ENCODE results near the gene SSBP2. TPM values are rescaled to one million over a fixed set of nuclear protein-coding genes. Genes with fewer than 3 reads are reported as not detected.
"Not testable (repeated sequence)": the region's sequence is repeated elsewhere in the genome, so short reads cannot be mapped to it uniquely, and the experiment has no call there.

Gene SSBP2
- total RNA-seq, 2 experiments from 2014 or later = 48.2 to 50.6 TPM

DNA sequence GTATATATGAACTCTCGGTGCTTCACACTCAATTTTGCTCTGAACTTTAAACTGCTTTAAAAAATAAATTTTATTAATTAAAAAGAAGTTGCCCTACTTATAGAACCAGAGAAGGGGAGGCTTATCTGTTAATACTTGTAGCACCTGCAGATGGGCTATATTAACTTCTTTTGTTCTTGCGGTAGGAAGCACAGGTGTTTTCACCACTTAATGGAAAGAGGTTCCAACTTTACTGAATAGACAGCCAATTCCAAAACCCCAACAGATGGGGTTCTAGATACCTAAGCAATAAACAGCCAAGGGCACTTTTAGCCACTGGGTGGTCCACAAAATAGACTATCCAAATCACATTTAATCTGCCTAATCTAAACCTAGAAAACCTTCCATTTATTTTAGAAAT lies 65.4 kb downstream of the SSBP2 start:
- Mint-ChIP-seq H3K36me3 (ENCODE audit: low read depth) (peaks cover 44% of the 10 kb centered on the region), H3K9me3 (peaks cover 26% of the 10 kb centered on the region), H3K4me1 (no peaks in the 10 kb centered on the region), H3K27me3 (no peaks in the 10 kb centered on the region), H3K4me3 (no peak overlapping the region), H3K27ac (no peak overlapping the region)
- ChIA-PET POLR2A (no interaction called here), CTCF (no interaction called here)
- DNase-seq = no peak

DNA sequence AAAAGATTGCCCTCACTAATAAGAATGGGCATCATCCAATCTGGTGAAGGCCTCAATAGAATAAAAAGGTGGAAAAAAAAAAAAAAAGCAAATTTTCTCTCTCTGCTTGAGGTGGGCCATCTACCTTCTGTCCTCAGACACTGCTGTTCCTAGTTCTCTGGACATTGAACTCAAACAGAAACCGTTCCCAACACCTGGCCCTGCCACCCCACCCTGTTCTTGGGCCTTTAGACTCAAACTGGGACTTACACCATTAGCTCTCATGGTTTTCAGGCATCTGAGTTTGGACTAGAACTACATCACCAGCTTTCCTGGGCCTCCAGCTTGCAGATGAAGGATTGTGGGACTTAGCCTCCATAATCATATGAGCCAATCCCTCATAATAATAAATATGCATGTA lies 71.0 kb downstream of the SSBP2 start:
- H3K4me1 Mint-ChIP-seq = no peaks in the 10 kb centered on the region
- H3K27ac Mint-ChIP-seq = no peak overlapping the region
- peaks cover 22% of the 10 kb centered on the region for H3K9me3 Mint-ChIP-seq
- peaks cover 26% of the 10 kb centered on the region for H3K36me3 Mint-ChIP-seq (ENCODE audit: low read depth)
- DNase-seq = no peak
- ChIA-PET POLR2A (no interaction called here), CTCF (no interaction called here)
- no peak overlapping the region for H3K4me3 Mint-ChIP-seq
- no peaks in the 10 kb centered on the region for H3K27me3 Mint-ChIP-seq

DNA sequence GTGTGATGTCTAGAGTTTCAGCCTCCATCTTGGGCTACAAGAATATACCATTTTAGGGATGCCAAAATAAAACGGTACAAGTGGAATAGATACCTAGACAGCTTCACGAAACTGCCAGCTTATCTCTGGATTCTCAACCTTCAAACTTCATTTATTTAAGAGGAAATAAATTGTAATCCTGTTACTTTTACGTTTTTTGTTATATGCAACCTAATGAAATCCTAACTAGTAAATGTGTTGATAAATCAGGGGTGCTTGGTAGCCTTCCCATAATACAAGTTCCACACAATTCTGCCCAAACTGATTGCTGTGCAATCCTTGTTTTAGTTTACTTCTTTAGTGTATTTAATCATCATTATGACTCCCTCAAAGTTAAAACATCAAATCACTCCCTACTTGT lies 75.5 kb downstream of the SSBP2 start:
- CTCF ChIA-PET = no interaction called here
- DNase-seq = no peak
- no peaks in the 10 kb centered on the region for H3K27me3 Mint-ChIP-seq
- peaks cover 12% of the 10 kb centered on the region for H3K9me3 Mint-ChIP-seq
- POLR2A ChIA-PET = no interaction called here
- H3K36me3 Mint-ChIP-seq (ENCODE audit: low read depth) = peaks cover 11% of the 10 kb centered on the region
- no peak overlapping the region for H3K4me3 Mint-ChIP-seq
- H3K4me1 Mint-ChIP-seq = no peaks in the 10 kb centered on the region
- H3K27ac Mint-ChIP-seq = no peak overlapping the region

DNA sequence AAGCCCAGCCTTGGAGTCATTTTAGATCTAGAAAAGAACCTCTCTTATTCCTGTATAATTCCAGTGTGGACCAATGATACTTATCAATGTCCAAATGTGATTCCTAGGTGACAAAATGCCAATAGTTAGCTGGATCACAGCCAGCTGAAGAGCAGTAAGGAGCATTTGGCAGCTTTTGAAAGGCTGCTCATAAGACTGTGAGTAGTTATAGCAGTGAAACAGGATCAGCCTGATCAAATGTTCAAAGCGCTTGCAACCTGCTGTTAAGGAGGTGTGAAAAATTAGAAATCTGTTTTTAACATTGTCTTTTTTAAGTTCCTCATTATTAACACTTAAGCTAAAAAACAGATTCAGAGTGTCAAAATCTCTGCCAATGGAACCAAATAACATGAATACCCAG lies 85.1 kb downstream of the SSBP2 start:
- Mint-ChIP-seq H3K36me3 (ENCODE audit: low read depth) (peaks cover 4% of the 10 kb centered on the region), H3K4me3 (no peak overlapping the region)

DNA sequence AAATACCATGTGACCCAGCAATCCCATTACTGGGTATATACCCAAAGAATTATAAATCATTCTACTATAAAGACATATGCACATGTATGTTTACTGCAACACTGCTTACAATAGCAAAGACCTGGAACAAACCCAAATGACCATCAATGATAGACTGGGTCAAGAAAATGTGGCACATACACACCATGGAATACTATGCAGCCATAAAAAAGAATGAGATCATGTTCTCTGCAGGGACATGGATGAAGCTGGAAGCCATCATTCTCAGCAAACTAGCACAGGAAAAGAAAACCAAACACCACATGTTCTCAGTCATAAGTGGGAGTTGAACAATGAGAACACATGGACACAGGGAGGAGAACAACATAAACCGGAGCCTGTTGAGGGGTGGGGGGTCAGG lies 90.3 kb downstream of the SSBP2 start:
- DNase-seq; H3K4me1 Mint-ChIP-seq; CTCF ChIA-PET; POLR2A ChIA-PET; H3K4me3 Mint-ChIP-seq; H3K36me3 Mint-ChIP-seq (ENCODE audit: low read depth); H3K27me3 Mint-ChIP-seq; H3K27ac Mint-ChIP-seq: not testable (repeated sequence)
- H3K9me3 Mint-ChIP-seq = peaks cover 14% of the 10 kb centered on the region

More for the DNA sequence above, 85.1 kb downstream of the SSBP2 start:
- Mint-ChIP-seq H3K27me3 (no peaks in the 10 kb centered on the region), H3K4me1 (no peaks in the 10 kb centered on the region), H3K27ac (no peak overlapping the region), H3K9me3 (peaks cover 8% of the 10 kb centered on the region)
- ChIA-PET POLR2A (no interaction called here), CTCF (no interaction called here)
- no peak for DNase-seq

DNA sequence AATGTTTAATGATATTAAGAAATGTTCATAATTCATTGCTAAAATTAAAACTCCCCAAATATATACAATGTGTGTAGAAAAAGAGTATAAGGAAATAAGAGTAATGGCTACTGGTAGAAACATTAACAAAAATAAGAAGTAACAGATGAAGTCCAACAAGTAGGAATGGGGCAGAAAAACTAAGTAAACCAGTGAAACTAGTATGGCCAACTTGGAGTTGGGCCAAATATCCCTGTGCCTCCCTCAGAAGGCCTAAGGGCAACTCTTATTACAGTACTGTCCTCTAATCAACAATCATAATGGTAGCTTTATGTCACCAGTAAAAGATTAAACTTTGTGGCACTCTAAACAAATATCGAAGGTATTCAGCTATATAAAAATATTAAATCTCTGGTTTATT lies 93.5 kb downstream of the SSBP2 start:
- H3K9me3 Mint-ChIP-seq = peaks cover 14% of the 10 kb centered on the region
- no peak for DNase-seq
- H3K36me3 Mint-ChIP-seq (ENCODE audit: low read depth) = peaks cover 12% of the 10 kb centered on the region
- CTCF ChIA-PET = no interaction called here
- no peaks in the 10 kb centered on the region for H3K27me3 Mint-ChIP-seq
- no peaks in the 10 kb centered on the region for H3K4me1 Mint-ChIP-seq
- no peak overlapping the region for H3K27ac Mint-ChIP-seq
- POLR2A ChIA-PET = no interaction called here
- H3K4me3 Mint-ChIP-seq = no peak overlapping the region

DNA sequence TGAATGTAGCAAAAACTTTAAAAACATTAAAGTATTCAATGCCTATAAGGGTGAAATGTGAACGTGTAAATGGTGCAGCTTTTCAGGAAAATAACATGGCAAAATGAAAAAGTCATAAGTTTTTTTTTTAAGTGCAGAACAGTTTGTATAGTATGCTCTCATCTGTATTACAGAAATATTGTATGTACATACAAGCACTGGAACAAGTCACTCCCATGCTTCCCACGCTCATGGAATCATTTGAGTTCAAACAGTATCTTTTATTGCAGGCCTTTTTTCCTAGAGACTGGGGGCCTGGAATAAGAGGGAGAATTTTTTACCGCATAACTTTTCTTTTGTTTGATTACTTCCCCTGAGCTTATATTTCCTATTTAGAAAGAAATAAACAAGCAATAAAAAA lies 94.1 kb downstream of the SSBP2 start:
- Mint-ChIP-seq H3K27ac (no peak overlapping the region), H3K36me3 (ENCODE audit: low read depth) (peaks cover 10% of the 10 kb centered on the region), H3K4me3 (no peak overlapping the region), H3K27me3 (no peaks in the 10 kb centered on the region), H3K9me3 (peaks cover 12% of the 10 kb centered on the region), H3K4me1 (no peaks in the 10 kb centered on the region)
- DNase-seq = no peak
- ChIA-PET POLR2A (no interaction called here), CTCF (no interaction called here)

DNA sequence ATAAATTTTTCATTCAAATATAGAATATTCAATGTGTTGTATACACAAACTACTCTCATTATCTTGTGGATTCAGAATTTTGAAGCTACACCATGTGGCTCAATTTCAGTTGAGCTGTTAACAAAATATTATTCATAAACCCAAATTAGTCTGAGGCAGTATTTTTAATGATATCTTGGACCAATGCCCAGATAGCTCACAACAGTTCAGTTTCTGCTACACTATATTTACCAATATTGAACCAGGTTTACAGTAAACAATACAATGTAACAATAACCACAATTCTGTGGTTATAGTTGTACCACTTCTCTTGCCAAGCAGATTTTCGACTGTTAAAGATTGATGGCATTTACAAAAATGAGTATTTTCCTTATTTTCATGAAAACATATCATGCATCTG lies 99.9 kb downstream of the SSBP2 start:
- H3K36me3 Mint-ChIP-seq (ENCODE audit: low read depth) = peaks cover 16% of the 10 kb centered on the region
- no peak overlapping the region for H3K27ac Mint-ChIP-seq
- ChIA-PET CTCF (no interaction called here), POLR2A (no interaction called here)
- no peaks in the 10 kb centered on the region for H3K9me3 Mint-ChIP-seq
- DNase-seq = no peak
- H3K4me3 Mint-ChIP-seq = no peak overlapping the region
- H3K27me3 Mint-ChIP-seq = no peaks in the 10 kb centered on the region
- peaks cover 4% of the 10 kb centered on the region for H3K4me1 Mint-ChIP-seq

DNA sequence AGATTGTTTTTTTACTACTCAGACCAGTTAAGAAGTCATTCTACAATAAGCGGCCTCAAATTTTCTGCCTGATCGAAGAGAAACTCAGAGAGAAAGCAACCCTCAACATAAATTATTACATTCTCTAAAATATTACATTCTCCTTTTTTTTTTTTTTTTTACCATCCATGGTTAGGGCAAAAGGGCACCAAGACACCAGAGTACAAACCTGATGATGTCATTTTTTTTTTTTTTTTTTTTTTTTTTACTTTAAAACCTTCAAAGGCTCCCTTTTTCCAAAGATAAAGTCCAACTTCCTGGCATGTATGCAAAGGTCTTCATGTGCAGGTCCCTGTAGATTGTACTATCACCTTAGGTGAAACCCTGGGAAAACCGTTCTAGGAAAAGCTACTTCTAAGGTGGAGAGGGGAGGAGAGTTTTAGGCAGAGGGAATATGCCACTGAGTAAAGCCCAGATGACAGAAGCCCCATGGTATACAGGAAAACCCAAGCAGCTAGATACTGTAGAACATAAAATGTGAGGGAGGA lies 104.4 kb downstream of the SSBP2 start:
- Mint-ChIP-seq H3K36me3 (ENCODE audit: low read depth) (peaks cover 24% of the 10 kb centered on the region), H3K27me3 (no peaks in the 10 kb centered on the region), H3K4me1 (peaks cover 3% of the 10 kb centered on the region), H3K27ac (no peak overlapping the region), H3K9me3 (no peaks in the 10 kb centered on the region), H3K4me3 (no peak overlapping the region)
- POLR2A ChIA-PET = no interaction called here
- CTCF ChIA-PET = no interaction called here
- DNase-seq = no peak

DNA sequence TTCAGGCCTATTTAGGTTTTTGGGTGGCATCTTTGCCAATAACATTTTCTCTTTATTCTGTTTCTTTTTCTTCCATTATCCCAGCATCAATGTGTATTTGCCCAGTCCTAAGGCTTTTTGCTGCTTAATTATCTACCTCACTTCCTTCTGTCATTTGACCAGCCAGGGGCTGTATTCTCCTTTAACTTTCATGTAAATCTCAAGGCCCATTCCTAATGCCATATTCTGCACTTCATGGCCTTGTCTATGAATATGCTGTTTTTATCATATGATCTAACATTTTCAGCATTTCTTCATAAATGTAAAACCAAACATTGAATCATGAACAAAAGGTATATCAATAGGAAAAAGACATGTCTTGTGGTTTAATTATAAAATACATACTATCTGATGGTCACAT lies 108.7 kb downstream of the SSBP2 start:
- ChIA-PET CTCF (no interaction called here), POLR2A (no interaction called here)
- Mint-ChIP-seq H3K27me3 (no peaks in the 10 kb centered on the region), H3K4me1 (no peaks in the 10 kb centered on the region), H3K36me3 (ENCODE audit: low read depth) (peaks cover 21% of the 10 kb centered on the region), H3K27ac (no peak overlapping the region), H3K4me3 (no peak overlapping the region), H3K9me3 (no peaks in the 10 kb centered on the region)
- no peak for DNase-seq

DNA sequence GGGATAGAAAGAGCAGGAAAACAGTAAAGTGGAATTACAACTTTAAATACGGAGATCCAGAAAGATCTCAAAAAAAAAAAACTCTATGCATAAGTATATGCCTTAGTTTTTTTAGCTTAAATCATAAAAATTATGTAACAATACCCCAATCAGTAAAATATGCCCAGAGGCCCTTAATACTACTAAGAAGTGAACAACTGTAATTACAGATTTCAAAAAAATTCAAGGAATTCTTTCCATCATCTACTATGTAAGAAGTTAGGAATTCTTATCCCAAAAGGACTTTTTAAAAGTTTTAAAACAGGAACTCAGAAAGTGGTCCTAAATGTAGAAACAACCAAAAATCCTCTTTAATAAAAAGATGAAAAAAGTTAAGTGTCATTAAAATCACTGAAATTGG lies 111.3 kb downstream of the SSBP2 start:
- no peaks in the 10 kb centered on the region for H3K4me1 Mint-ChIP-seq
- no peak for DNase-seq
- no peaks in the 10 kb centered on the region for H3K27me3 Mint-ChIP-seq
- H3K4me3 Mint-ChIP-seq = no peak overlapping the region
- no peaks in the 10 kb centered on the region for H3K9me3 Mint-ChIP-seq
- CTCF ChIA-PET = interaction anchor here (0.6 kb wide), 1 partner anchor 80 kb away, joined by 4 read pairs; no protein-coding TSS in a partner anchor
- H3K36me3 Mint-ChIP-seq (ENCODE audit: low read depth) = peaks cover 15% of the 10 kb centered on the region
- POLR2A ChIA-PET = no interaction called here
- no peak overlapping the region for H3K27ac Mint-ChIP-seq

DNA sequence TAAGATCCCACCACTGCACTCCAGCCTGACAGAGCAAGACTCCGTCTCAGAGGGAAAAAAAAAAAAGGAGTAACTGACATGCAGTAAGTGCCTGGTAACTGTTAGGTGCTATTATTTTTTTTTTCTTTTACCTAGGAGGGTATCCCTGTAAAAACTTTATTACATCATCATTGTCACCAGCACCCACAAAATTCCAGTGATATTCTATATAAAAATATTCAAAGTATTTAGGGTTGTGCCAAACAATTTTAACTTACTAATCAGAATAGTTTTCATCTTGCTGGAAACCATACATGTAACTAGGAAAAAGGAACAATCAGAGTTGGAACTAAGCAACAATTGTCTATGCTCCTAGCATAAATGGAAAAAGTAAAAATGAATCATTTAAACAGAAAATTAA lies 112.4 kb downstream of the SSBP2 start:
- H3K4me3 Mint-ChIP-seq = no peak overlapping the region
- ChIA-PET CTCF (no interaction called here), POLR2A (no interaction called here)
- no peaks in the 10 kb centered on the region for H3K9me3 Mint-ChIP-seq
- H3K27me3 Mint-ChIP-seq = no peaks in the 10 kb centered on the region
- peaks cover 12% of the 10 kb centered on the region for H3K36me3 Mint-ChIP-seq (ENCODE audit: low read depth)
- H3K27ac Mint-ChIP-seq = no peak overlapping the region
- no peaks in the 10 kb centered on the region for H3K4me1 Mint-ChIP-seq
- DNase-seq = no peak

DNA sequence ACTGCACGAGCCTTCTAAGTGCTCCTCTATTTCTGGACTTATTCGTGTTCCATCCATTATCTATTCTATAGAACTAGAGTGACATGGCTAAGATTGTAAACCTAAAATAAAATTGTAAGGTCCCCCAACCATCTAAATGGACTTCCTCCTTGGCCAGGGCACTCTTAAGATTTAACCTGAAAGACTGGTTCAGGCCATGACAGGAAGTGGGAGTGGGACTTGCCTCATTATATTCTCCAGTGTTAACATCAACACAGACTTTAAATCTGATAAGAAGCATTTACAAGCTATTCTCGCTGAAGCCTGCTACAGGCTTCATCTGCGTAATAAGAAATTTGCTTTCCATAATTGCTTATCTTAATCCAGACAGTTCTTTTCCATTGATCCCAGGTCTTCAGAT lies 117.0 kb downstream of the SSBP2 start:
- Mint-ChIP-seq H3K4me1 (peaks cover 5% of the 10 kb centered on the region), H3K9me3 (peaks cover 2% of the 10 kb centered on the region), H3K27me3 (no peaks in the 10 kb centered on the region), H3K4me3 (no peak overlapping the region), H3K27ac (no peak overlapping the region), H3K36me3 (ENCODE audit: low read depth) (peaks cover 13% of the 10 kb centered on the region)
- ChIA-PET POLR2A (no interaction called here), CTCF (no interaction called here)
- DNase-seq = no peak

DNA sequence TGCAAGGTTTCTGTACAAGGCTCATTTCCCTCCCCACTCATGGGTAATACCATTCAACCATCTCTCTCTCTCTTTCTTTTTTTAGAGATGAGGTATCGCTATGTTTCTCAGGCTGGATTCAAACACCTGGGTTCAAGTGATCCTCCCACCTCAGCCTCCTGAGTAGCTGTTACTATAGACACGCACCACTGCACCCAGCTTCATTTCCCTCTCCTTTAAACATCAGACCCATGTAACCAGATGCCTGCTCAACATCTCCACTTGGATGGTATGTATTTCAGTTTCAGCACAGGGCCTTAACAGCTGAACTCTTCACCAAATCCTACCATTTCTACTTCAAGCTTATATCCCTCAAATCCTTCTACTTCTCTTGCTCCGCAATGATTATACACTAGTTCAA lies 117.4 kb downstream of the SSBP2 start:
- ChIA-PET CTCF (no interaction called here), POLR2A (no interaction called here)
- no peak for DNase-seq
- Mint-ChIP-seq H3K4me1 (peaks cover 5% of the 10 kb centered on the region), H3K27me3 (no peaks in the 10 kb centered on the region), H3K36me3 (ENCODE audit: low read depth) (peaks cover 17% of the 10 kb centered on the region), H3K4me3 (no peak overlapping the region), H3K9me3 (peaks cover 5% of the 10 kb centered on the region), H3K27ac (no peak overlapping the region)

DNA sequence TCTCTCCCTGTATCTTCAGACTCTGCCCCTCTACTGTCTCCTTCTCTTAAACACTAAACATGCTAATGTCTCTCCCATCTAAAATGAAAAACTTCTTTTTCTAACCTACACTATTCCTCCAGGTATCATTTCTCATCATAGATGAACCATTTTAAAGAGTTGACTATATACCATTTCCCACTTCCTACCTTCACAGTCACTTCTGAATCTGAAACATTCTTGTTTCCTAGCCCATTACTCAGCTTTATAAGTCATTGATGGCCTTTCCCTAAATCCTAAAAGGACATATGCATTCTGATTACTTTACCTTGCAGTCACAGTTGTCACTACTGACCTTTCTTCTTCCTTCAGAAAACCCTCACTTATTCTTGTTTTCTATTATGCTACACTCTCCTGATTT lies 118.2 kb downstream of the SSBP2 start:
- no peak for DNase-seq
- Mint-ChIP-seq H3K4me1 (peaks cover 5% of the 10 kb centered on the region), H3K27ac (no peak overlapping the region), H3K27me3 (no peaks in the 10 kb centered on the region), H3K36me3 (ENCODE audit: low read depth) (peaks cover 20% of the 10 kb centered on the region), H3K9me3 (peaks cover 6% of the 10 kb centered on the region), H3K4me3 (no peak overlapping the region)
- CTCF ChIA-PET = no interaction called here
- POLR2A ChIA-PET = no interaction called here

All from activated CD4-positive, alpha-beta T cell treated with anti-CD3 and anti-CD28 coated beads, Interleukin-2, amount 10 ng/mL, durations not matched to agents 7 days and 5 days (primary cell).